Tibial artery (tissue), 4 donors: ENCODE measurements around the gene PDSS2.

Source experiments
- DNase-seq, 2 donors: peaks; one replicate each; pipeline ENCODE4 v3.0.0-alpha.2; 2019
- H3K27ac ChIP-seq, 2 donors: fragments of 200-600 bp; sonication (generic) in 1 of 2; 1 replicate in 1 of 2; 2 replicates in 1 of 2; pipeline ENCODE4 v1.5.1; 2018 to 2019; ENCODE audit warnings: mild to moderate bottlenecking in 1 of 2
- H3K27me3 ChIP-seq, 2 donors: fragments of 200-600 bp; sonication (generic) in 1 of 2; one replicate each; pipeline versions ENCODE4 v1.5.1 to v1.6.0; 2016 to 2019
- H3K36me3 ChIP-seq, 3 donors: fragments of 200-600 bp; sonication (generic) in 2 of 3; one replicate each; pipeline ENCODE4 v1.5.1; 2016 to 2019; ENCODE audit warnings: mild to moderate bottlenecking in 2 of 3
- H3K4me1 ChIP-seq, 4 donors: fragments of 200-600 bp; sonication (generic) in 2 of 4; 1 replicate in 3 of 4; 2 replicates in 1 of 4; pipeline ENCODE4 v1.5.1; 2016 to 2019
- H3K4me3 ChIP-seq, 2 donors: fragments of 200-600 bp; sonication (generic) in 1 of 2; 1 replicate in 1 of 2; 2 replicates in 1 of 2; pipeline ENCODE4 v1.5.1; 2018 to 2019; ENCODE audit warnings: mild to moderate bottlenecking in 2 of 2
- H3K9me3 ChIP-seq, 3 donors: fragments of 200-600 bp; sonication (generic) in 1 of 3; one replicate each; pipeline ENCODE4 v1.5.1; 2016 to 2019
- intact Hi-C: fragments of 100-400 bp; cut with DNase I; formaldehyde crosslinking; loops from one replicate; pipeline ENCODE4 v1.15.0; 2023; ENCODE audit warnings: low total_unique reads
- TF ChIP-seq, protein P1 (sequence below), 2 experiments: fragments of 200-600 bp in 1 of 2; fragments of 450-650 bp in 1 of 2; IDR thresholded peaks; one replicate each; pipeline ENCODE4 v1.5.1; 2017 to 2019; ENCODE audit warnings: antibody characterized with exemption in 2 of 2, mild to moderate bottlenecking in 1 of 2, moderate library complexity in 1 of 2

PDSS2 gene

DNA sequence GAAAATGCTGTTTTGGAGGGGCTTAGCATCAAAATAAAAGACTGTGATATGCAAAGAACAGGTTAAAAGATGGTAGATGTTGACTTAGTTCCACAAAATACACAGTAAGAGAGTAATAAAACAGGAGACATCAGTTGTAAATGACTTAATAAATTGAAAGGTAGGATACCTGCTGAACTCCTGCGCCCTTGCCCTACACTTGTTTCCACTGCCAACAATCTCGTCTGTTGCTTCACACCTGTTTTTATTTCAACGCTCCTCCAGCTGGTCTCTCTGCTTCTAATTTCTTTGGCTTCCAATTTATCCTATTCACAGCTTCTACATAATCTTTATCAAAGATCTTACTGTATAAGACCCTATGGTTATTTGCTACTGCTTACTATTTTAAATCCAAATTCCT is 228.1 kb downstream of the PDSS2 start:
- Histone ChIP-seq H3K4me3 (no peak overlapping the region), H3K9me3 (no peaks in the 10 kb centered on the region), H3K27me3 (no peaks in the 10 kb centered on the region), H3K36me3 (no peaks in the 10 kb centered on the region), H3K27ac (no peak overlapping the region), H3K4me1 (peaks cover 0 to 10% (median 2%) of the 10 kb centered on the region in 4 donors)
- no peak for DNase-seq
- intact Hi-C loops = no loop called here
- TF ChIP-seq, protein P1, sequence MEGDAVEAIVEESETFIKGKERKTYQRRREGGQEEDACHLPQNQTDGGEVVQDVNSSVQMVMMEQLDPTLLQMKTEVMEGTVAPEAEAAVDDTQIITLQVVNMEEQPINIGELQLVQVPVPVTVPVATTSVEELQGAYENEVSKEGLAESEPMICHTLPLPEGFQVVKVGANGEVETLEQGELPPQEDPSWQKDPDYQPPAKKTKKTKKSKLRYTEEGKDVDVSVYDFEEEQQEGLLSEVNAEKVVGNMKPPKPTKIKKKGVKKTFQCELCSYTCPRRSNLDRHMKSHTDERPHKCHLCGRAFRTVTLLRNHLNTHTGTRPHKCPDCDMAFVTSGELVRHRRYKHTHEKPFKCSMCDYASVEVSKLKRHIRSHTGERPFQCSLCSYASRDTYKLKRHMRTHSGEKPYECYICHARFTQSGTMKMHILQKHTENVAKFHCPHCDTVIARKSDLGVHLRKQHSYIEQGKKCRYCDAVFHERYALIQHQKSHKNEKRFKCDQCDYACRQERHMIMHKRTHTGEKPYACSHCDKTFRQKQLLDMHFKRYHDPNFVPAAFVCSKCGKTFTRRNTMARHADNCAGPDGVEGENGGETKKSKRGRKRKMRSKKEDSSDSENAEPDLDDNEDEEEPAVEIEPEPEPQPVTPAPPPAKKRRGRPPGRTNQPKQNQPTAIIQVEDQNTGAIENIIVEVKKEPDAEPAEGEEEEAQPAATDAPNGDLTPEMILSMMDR (IDR thresholded peaks at IDR 0.05) = no peak

DNA sequence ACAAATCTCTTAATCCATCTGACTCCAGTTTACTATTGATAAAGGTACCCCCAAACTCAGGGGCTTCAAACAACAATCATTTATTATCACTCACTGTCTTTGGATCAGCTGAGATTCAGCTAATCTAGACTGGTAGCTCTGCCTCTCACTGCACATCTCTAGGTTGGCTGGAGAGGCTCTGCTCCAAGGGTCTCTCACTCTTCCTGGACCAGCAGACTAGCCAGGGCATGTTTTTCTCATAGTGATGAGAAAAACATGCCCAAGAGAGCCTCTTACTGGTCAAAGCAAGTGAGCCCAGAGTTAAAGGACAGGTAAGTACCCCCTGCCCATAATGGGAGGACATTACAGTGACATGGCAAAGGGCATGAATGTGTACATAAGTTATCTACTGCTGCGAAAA is 228.9 kb downstream of the PDSS2 start:
- no peaks in the 10 kb centered on the region for H3K36me3 ChIP-seq
- TF ChIP-seq, protein P1 (IDR thresholded peaks at IDR 0.05) = no peak
- no peak overlapping the region for H3K4me3 ChIP-seq
- H3K27ac ChIP-seq = no peak overlapping the region
- peaks cover 0 to 7% (median 2%) of the 10 kb centered on the region in 4 donors for H3K4me1 ChIP-seq
- no peaks in the 10 kb centered on the region for H3K9me3 ChIP-seq
- DNase-seq = no peak
- intact Hi-C loops = no loop called here
- no peaks in the 10 kb centered on the region for H3K27me3 ChIP-seq

DNA sequence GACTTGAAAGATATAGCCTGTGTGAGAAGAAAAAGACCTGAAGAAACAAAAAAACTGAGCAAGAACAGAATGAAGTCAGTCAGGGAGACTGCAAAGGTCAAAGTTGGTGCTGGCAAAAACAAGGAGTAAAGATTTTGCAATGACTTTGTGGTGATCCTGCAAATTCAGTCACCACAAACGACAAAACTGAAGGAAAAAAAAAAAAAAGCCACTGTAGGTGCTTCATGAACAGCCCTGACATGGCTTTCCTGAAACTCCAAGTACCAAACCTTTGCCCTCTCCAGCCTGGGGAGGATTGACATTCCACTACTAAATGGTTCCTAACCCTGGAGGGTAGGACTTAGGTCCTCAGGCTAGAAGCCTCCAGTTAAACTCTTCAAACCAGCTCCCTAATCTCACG is 229.3 kb downstream of the PDSS2 start:
- TF ChIP-seq, protein P1 (IDR thresholded peaks at IDR 0.05) = no peak
- intact Hi-C loops = no loop called here

DNA sequence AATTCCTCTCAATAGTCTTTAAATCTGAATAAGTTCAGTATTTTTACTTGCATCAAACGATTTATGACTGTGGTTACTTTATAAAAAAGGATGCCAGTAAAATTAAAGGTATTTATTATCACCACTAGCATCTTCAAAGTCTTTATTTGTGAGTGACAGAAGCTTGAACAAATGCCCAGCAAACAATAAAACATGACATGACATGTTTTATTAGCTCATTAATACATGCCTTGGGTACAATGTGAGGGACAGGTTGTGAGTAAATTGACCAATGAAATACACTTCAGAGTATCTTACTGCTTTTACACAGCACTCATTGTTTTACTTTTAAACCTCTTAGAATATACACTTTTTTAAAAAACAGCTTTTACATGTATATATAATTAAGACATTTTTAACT is 230.6 kb downstream of the PDSS2 start:
- DNase-seq = no peak
- Histone ChIP-seq H3K4me3 (no peak overlapping the region), H3K4me1 (no peaks in the 10 kb centered on the region), H3K36me3 (no peaks in the 10 kb centered on the region), H3K27me3 (no peaks in the 10 kb centered on the region), H3K27ac (no peak overlapping the region), H3K9me3 (no peaks in the 10 kb centered on the region)
- intact Hi-C loops = no loop called here
- TF ChIP-seq, protein P1 (IDR thresholded peaks at IDR 0.05) = no peak

More for the DNA sequence above, 229.3 kb downstream of the PDSS2 start:
- no peak for DNase-seq
- Histone ChIP-seq H3K4me3 (no peak overlapping the region), H3K27me3 (no peaks in the 10 kb centered on the region), H3K27ac (no peak overlapping the region), H3K36me3 (no peaks in the 10 kb centered on the region), H3K9me3 (no peaks in the 10 kb centered on the region), H3K4me1 (peaks cover 0 to 3% (median 0%) of the 10 kb centered on the region in 4 donors)

DNA sequence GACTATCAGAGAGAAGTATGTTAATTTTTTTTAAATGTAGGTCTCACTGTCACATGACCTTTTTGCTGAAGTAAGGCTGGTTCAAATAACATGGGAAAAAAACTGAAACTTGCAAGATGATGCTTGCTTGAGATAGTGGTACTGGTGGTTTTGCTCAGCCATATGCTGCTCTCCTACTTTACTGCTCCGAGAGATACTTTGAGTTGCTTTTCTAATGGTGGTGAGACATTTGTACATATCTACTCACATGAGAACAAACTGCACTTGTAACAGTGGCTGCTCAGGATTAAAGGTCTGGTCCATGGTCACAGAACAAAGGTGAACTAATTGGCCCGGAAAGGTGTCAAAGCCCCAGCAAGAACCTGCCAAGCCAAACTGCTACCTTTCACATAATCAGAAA is 237.8 kb downstream of the PDSS2 start:
- Histone ChIP-seq H3K4me1 (no peaks in the 10 kb centered on the region), H3K27me3 (no peaks in the 10 kb centered on the region), H3K36me3 (no peaks in the 10 kb centered on the region), H3K9me3 (no peaks in the 10 kb centered on the region), H3K27ac (no peak overlapping the region), H3K4me3 (no peak overlapping the region)
- no peak for DNase-seq
- TF ChIP-seq, protein P1 (IDR thresholded peaks at IDR 0.05) = no peak
- intact Hi-C loops = no loop called here

DNA sequence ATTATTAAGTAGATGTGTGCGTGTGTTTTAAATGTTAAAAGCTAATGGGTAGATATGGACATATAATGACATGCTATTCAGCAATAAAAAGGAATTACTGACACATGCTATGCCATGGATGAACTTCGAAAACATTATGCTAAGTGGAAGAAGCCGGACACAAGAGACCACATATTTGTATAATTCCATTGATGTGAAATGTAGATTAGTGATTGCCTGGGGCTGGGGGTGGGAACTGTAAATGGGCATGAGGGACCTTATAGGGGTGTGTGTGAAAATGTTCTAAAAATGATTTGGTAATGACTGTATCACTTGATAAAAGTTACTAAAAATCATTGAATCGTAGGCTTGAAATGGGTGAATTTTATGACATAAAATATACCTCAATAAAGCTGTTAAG is 239.5 kb downstream of the PDSS2 start:
- no peaks in the 10 kb centered on the region for H3K36me3 ChIP-seq
- H3K27me3 ChIP-seq = no peaks in the 10 kb centered on the region
- intact Hi-C loops = no loop called here
- H3K4me1 ChIP-seq = no peaks in the 10 kb centered on the region
- no peak overlapping the region for H3K4me3 ChIP-seq
- H3K9me3 ChIP-seq = no peaks in the 10 kb centered on the region
- TF ChIP-seq, protein P1 (IDR thresholded peaks at IDR 0.05) = no peak
- no peak for DNase-seq
- no peak overlapping the region for H3K27ac ChIP-seq
